GM21423 (cell line): ENCODE measurements around the gene DLG2.
A peak's percentile ranks its signal among the peaks of the same experiment; 100 is the strongest.

ENCODE experiments used
- ATAC-seq: cut with Tn5 transposase; IDR thresholded peaks from one replicate; pipeline ENCODE4 v1.9.1; 2021; ENCODE audit warnings: mild to moderate bottlenecking, moderate library complexity; ENCODE audit not compliant: unreplicated experiment

Gene DLG2

DNA sequence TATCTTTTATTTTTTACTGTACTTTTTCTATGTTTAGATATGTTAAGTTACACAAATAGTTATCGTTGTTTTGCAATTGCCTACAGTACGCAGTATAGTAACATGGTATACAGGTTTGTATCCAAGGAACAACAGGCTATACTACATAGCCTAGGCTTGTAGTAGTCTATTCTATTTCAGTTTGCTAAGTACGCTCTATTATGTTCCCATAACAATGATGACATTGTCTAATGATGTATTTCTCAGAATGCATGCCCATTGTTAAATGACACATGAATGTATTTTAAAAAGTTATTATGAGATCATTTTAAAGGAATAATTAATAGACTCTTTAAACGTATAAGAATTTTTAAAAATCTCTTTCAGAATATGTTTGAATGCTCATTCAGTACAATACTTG lies 1644.3 kb downstream of the DLG2 start:
- ATAC-seq: no peak

DNA sequence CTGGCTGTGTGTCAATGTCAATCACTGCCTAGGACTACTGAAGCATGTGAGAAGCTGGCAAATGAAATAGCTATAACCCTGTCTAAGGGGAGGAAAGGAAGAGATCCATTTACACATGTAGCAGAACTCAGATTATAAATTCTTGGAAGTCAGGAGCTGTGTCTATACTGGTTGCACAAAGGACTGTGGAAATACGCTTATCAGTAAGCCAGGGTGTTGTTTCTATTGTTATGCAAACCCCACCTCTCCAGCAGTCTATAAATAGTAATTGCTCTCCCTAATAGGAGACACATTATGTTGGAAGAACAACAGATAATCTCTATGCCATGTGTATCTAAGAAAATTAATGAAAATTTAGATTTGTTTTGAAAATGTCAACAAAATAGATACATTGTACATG lies 1647.6 kb downstream of the DLG2 start:
- no peak for ATAC-seq

DNA sequence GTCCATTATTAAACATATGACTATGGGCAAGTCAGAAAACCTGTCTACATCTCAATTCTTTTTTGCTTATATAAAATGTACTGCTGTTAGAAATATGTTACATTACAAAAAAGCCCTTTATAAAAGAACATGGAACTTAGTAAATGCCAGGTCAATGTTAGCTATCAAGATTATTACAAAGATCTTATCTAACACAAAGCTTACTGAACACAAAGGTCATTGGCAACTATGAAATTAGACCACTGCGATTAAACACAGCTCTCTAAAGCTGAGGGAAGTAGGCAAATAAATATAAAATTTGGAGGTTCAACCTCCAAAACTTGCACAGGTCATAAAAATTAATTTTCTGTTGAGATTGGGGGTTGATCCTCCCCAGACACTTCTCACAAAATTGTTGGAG lies 1648.2 kb downstream of the DLG2 start:
- no peak for ATAC-seq

DNA sequence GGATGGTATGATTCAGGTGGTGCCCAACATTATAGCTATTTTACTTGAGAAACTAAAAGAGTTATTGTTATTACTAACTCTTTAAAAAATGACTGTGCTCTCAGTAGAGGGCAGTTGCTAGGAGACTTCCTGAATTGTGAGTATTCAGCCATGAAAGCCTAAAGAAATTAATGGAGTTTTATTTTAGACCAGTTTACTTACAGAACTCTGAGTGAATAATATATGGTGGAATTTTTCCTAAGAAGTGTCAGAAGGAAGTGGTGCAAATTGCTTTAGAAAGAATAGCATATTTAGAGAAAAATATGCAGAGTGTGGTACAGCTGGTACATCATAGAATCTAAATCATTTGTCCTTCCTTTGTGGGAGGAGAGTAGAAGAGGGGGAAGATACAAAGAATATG lies 1651.1 kb downstream of the DLG2 start:
- ATAC-seq: no peak

DNA sequence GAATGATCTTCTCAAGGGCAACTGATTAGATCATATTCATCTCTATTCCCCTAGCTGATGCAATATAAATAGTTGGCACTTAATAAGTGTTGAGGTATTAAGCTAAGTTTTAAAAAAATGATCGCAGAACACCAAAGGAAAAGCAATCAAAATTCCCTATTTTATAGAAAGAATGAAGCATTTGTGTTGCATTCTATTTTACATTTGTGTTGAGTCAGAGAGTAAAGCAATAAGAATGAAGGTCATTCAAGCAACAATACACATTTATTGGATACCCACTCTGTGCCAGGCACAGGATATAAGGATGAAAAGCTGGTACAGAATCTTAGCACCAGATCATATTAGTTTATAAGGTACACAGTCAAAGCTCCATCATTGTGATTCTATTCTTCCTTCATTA lies 1654.6 kb downstream of the DLG2 start:
- ATAC-seq: no peak

DNA sequence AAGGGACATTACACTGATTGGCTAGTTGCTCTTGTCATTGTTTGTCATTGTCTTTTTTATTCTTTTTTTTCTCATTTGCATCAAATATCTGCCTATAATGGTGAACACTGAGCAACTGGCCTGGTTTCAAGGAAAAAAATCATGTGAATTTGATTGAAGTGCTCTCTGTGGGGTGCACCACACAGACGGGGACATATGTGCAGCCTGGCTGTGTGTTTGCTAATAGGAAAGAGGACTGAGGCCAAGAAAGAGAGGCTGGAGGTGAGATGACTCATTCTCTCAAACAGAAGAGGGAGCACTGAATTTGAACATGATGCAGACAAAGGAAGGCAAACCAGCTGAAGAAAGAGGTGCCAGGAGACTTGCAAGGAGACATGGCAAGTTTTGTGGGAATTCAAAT lies 1656.1 kb downstream of the DLG2 start:
- no peak for ATAC-seq

DNA sequence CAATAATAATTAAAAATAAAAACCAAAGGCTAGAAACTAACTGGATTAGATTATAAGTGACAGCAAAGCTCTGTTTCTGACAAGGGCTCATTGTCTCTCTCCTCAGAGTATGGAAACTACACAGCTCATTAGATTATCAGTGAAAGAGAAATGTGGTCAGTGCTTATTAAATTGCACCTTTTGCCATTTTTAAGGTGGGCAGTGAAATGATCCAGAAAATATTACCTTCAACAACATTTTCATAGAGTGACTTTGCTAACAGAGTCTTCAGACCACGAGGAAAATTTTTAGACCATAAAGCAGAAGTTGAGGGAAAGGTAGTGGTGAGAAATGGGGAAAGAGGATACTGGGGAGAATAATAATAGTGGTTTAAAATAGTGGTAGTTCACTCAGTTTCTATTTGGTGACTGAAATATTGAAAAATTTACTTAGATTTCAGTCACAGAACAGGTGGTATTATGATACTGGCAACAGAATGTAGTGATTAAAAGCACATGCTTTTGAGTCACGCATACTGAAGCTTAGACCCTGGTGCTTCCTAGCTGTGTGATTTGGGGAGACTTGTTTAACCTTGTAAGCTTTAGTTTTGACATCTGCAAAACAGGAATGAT lies 1657.0 kb downstream of the DLG2 start:
- ATAC-seq: peak; percentile 75

DNA sequence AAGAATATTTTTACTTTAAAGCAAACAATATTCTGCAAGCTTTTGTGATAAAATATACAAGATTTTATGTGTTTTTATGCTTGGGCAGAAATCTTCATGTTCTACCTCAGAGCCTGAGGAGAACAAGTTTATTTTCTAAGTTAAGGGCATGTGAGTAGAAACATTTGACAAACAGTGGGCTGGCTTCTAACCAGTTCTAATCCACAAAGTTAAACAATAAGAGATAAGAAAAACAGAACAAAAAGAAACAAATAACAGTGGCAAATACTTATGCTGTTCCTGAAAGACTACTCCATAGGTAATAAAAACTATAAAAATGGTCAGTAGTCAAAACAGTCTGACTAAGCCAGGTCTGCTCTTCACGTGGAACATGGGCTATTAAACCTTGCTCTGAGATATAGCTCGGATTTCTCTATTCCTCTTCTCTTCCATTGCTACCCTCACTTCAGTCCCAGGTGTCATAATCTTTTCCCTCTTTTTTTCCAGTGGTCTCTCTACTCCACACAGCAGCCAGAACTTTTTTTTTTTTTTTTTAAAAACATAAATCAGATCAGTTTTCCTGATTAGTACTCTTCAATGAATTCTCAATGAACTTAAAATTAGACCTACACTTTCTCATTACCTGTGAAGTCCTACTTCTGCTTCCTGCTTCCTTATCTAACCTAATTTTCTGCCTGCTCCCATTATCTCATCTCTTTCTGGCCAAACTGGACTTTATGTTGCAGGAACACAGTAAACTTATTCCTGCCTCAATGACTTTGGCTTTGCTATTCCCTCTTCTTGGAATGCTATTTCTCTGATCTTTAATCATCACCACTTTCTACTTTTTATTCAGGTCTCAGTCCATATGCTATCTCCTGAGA lies 1669.9 kb downstream of the DLG2 start:
- ATAC-seq: no peak

DNA sequence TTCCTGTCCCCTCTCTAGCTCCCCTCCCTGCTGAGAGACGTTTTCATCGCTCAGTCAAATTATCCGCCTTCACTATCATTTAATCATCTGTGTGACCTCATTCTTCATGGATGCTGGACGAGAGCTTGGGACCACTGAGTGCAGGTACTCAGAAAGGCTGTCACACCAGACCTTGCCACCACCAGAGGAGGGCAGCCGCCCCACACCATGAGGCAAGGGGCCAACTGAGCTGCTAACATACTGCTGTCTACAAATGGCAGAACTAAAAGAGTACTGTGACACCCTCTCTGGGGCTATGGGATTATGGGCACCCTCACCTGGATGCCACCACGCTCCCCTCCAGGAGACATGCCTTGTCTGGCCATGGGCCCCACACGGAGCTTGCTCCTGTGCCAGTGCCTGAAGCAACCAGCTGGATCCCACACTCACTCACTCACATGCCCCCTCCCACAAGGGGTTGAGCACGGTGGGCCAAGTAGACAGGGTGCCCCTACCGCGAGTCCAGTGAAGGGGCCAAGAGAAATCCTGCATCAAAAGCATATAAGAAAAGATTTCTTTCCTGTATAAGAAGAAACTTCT lies 1670.9 kb downstream of the DLG2 start:
- no peak for ATAC-seq

DNA sequence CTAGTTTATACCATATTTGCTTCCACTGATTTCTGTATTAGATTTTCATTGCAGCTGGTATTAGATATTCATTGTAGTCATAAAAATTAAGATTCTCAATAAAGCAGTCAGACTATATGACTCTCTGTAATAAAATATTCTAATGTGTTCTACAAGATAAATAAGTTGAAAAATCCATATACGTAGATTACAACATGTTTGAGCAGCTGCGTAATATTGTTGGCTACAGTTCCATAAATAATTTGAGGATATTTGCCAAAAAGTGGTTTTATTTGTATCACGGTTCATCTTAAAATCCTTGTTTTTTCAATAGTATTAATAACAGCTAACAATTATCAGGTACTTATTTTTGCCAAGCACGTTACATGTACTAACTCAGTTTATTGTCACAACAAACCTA lies 1672.4 kb downstream of the DLG2 start:
- no peak for ATAC-seq

DNA sequence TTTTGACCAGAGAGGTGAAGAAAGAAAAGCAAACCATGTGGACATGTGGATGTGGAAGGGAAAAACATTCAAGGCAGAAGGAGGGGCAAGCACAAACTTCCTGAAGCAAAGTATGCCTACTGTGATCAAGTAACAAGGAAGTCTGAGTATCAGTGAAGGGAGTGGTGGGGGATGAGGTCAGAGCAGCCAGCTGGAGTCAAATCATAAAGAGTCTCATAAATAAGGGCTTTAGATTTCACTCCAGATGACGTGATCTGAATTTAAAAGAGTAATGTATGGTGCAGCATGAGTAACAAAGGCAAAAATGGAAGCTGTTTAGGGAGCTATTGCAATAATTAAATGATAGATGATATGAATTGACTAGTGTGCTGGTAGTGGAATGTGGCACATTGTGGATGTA lies 1675.6 kb downstream of the DLG2 start:
- no peak for ATAC-seq

DNA sequence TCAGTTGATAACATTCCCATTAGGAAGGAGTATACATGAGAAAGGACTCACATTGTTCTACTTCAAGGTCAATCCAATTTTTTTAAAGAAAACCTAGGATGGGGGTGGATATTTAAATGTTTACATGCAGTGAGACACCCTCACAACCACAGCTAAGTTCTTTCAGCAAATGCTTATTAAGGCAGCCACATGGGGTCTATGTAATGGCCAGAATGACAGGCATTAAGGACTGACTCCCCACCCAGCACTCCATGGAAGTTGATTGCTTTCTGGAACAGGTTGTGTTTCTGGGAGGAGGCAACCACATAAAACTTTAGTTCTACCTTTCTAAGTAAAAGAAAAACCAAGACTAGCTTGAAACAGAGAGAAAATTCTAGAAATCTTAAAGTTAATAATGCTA lies 1678.9 kb downstream of the DLG2 start:
- ATAC-seq: no peak

DNA sequence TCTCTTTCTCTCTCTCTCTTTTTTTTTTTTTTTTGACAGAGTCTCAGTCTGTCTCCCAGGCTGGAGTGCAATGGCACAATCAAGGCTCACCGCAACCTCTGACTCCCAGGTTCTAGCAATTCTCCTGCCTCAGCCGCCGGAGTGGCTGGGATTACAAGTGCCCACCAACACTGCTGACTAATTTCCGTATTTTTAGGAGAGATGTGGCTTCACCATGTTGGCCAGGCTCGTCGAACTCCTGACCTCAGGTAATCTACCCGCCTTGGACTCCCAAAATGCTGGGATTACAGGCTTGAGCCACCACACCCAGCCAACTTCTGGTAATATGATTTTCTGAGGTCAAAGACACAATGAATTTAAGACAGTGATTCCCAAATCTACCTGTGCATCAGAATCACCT lies 1681.2 kb downstream of the DLG2 start:
- ATAC-seq: no peak

DNA sequence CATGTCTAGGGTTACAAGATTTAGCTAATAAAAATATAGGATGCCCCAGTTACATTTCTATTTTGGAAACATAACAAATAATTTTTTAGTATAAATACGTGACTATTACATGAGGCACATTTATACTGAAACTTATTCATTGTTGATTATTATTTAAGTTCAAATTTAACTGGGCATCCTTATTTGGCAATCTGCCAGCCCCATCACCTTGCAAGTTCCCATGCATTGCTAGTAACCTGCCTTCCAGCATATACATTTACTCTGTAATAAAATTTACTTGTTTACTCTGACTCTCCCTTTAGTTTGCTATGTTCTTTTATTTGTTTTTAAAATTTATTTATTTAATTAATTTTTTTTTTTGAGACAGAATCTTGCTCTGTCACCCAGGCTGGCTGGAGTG lies 1686.1 kb downstream of the DLG2 start:
- no peak for ATAC-seq

DNA sequence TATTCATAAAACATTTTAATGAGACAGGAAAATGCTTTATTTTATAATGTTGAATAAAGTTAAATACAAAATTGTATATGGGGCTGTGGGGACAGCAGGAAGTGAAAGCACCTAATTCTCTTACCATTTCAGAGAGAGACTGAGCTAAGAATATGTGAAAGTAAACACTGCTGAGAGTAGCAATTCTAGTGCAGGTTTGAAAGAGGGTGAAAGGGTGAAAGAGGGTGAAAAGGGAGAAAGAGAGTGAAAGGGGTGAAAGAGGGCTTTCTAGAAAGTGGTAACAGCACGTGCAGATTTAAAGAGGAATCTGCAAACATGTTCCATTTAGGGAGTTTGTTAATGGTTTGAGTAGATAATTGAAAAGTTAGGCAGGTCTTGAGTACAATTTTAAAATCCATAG lies 1689.0 kb downstream of the DLG2 start:
- ATAC-seq: no peak

DNA sequence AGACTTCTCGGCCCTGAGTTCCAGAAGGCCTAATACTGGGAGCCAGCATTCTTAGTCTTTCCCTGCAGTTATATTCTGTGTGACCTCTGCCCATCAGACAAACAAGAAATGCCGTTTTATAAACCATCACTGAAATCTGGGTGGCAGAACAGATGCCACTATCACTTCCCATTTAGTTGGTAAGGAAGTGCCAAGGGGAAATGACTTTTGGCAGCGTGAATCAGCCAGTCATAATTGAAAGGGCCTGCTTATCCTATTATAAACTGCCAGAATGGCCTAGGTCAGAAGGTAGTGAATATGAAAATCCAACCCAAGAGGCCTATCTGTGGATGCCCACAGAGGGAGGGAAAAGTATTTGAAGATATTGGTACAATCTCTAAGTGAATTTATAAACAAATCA lies 1694.1 kb downstream of the DLG2 start:
- no peak for ATAC-seq

DNA sequence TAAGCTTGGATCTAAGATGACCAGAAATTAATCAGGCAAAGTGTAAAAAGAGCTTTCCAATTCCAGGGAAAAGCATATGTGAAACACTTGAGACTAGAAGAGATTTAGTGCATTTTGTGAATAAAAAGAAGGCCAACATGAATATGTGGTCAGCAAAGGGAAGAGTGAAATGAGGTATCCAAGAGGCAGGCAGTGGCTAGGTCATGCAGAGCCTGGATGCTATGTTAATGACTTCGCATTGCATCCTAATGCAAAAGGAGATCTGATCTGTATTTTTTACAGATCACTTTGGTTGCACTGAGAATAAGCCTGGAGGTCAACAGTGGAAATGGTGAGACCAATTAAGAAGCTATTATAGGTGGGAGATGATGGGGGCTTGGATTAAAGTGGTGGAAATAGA lies 1699.7 kb downstream of the DLG2 start:
- no peak for ATAC-seq

DNA sequence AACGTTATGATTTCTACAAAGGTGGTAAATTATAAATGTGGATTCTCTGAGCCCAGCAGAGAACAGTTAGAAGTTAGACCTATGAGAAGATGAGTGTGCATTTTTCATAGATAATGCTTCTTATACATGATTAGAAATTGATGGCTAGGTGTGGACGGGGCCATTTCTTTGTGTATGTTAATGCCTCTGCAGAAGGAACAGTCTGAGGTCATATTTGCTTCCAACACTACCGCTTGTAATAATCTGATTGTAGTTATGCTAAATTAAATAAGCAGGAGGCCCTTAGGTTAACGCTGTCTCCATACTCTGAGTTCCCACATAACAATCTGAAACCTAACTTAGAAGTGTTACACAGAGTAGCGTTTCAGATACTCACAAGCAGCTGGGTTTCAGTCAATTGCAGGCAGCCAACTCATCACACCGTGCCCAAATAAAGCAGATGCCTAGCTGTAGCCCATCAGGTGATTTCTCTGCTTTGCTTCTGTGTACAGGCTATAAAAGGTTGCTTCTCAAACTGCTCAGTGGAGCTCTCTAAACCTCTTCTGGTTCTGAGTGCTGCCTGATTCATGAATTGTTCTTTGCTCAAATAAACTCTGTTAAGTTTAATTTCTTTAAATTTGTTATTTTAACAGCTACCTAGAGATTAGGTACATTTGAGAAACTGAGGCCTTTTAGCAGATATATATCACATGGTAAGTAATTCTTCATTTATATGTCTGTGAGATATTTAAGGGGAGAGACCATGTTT lies 1702.2 kb downstream of the DLG2 start:
- no peak for ATAC-seq

DNA sequence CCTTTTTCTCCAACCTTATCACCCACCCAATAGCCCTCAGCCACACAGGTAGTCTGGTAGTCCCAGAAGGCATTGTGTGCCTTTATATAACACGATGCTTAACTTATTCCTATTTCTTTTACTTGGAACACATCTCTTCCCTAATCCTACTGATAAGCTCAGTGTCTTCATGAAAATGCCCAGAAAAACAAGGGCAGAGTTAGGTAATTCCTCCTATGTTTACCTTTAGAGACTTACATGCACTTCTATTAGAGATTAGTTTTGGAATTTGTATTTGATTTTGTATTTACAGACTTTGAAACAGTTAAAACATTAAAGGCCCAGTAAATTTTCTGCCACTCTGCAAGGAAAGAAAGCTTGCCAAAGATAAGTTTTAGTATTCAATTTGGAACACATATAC lies 1703.2 kb downstream of the DLG2 start:
- no peak for ATAC-seq

DNA sequence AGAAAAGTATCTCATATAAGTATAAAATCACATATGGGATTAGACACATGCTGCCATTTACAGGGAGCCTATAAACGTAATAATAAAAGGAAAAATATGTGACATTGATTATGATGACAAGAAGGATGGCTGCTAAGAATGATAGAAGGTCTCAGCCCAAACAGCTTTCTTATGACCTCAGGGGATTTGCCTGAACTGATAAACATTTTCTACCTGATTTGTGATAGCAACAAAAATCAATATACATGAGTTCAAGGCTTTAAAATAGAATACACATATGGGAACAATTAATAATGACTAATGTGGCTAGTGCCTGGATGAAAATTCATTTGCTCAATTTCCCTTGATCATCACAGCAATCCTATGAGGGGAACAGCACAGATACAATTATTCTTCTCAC lies 1704.2 kb downstream of the DLG2 start:
- ATAC-seq: no peak

DNA sequence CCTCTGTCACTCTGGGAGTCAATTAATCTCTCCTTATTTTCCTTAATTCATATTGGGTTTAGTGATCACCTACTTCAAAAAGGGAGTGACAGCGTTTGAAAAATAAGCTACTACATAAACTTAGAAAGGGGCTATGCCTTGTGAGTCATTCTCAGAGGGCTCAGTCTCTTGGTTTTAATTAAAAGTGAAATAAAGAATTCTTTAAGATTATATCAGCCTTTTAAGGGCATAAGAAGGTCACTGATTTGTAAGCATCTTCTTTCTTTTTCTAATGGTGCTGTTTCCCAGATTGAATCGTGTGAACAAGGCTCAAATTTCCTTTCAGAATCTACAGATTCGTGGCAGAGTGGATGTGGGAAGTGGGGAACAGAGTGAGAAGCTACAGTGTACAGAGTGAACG lies 1704.8 kb downstream of the DLG2 start:
- ATAC-seq: no peak
